Mesothelial cell of epicardium (in vitro differentiated cells): ENCODE results near the gene ARL5A. TPM values are rescaled to one million over a fixed set of nuclear protein-coding genes. Genes with fewer than 3 reads are reported as not detected.

Experiments used
- DNase-seq, 2 experiments: peaks; one replicate each; pipeline ENCODE4 v3.0.0; 2021; ENCODE audit warnings: low spot score in 2 of 2; ENCODE audit not compliant: unreplicated experiment in 2 of 2
- H3K27ac Mint-ChIP-seq: 2 replicates; pipeline ENCODE4 v1.8.0; 2021; ENCODE audit warnings: mixed read lengths
- H3K27me3 Mint-ChIP-seq: 2 replicates; pipeline ENCODE4 v1.8.0; 2021; ENCODE audit warnings: low read depth, mixed read lengths
- H3K36me3 Mint-ChIP-seq: 2 replicates; pipeline ENCODE4 v1.8.0; 2021; ENCODE audit warnings: mixed read lengths
- H3K4me1 Mint-ChIP-seq: 2 replicates; pipeline ENCODE4 v1.8.0; 2021; ENCODE audit warnings: mixed read lengths
- H3K4me3 Mint-ChIP-seq: 2 replicates; pipeline ENCODE4 v1.8.0; 2021; ENCODE audit warnings: mild to moderate bottlenecking, moderate library complexity, mixed read lengths
- H3K9me3 Mint-ChIP-seq: 2 replicates; pipeline ENCODE4 v1.8.0; 2021; ENCODE audit warnings: mixed read lengths
- total RNA-seq: library from RNA; stranded (reverse); gene quantifications from 3 replicates; pipeline ENCODE4 v1.2.1, GENCODE V29; 2021
- TF ChIP-seq, protein P1 (sequence below): fragments of 200-600 bp; sonication (generic); IDR thresholded peaks from one replicate; pipeline ENCODE4 v1.5.0; 2021; ENCODE audit warnings: antibody characterized with exemption; ENCODE audit not compliant: unreplicated experiment

The ARL5A gene
- total RNA-seq, 1 donor from 2014 or later = 62.2 TPM

DNA sequence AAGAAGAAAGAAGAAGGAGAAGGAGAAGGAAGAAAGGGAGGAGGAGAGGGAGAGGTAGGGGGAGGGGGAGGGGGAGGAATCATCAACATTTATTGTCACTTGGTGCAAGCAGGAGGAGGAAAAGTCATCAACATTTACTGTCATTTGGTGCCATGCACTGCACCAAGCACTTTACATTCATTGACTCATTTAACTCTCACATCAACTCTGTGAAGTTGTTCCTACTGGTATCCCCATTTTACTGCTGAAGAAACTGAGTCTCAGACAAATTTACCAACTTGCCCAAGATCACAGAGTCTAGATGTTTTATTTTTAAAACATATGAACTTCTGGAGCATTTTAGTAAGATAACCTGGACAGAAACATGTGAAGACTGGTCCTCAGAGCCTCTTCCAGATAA, 47.3 kb downstream of the ARL5A start:
- Mint-ChIP-seq H3K4me1 (peaks cover 8% of the 10 kb centered on the region), H3K36me3 (peaks cover 63% of the 10 kb centered on the region), H3K4me3 (no peak overlapping the region), H3K27ac (no peak overlapping the region), H3K9me3 (peaks cover 24% of the 10 kb centered on the region), H3K27me3 (no peaks in the 10 kb centered on the region)
- DNase-seq = no peak
- TF ChIP-seq, protein P1, sequence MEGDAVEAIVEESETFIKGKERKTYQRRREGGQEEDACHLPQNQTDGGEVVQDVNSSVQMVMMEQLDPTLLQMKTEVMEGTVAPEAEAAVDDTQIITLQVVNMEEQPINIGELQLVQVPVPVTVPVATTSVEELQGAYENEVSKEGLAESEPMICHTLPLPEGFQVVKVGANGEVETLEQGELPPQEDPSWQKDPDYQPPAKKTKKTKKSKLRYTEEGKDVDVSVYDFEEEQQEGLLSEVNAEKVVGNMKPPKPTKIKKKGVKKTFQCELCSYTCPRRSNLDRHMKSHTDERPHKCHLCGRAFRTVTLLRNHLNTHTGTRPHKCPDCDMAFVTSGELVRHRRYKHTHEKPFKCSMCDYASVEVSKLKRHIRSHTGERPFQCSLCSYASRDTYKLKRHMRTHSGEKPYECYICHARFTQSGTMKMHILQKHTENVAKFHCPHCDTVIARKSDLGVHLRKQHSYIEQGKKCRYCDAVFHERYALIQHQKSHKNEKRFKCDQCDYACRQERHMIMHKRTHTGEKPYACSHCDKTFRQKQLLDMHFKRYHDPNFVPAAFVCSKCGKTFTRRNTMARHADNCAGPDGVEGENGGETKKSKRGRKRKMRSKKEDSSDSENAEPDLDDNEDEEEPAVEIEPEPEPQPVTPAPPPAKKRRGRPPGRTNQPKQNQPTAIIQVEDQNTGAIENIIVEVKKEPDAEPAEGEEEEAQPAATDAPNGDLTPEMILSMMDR = no peak

- Mint-ChIP-seq H3K4me1 (peaks cover 10% of the 10 kb centered on the region), H3K9me3 (peaks cover 26% of the 10 kb centered on the region), H3K27me3 (no peaks in the 10 kb centered on the region), H3K36me3 (peaks cover 60% of the 10 kb centered on the region), H3K27ac (no peak overlapping the region), H3K4me3 (no peak overlapping the region)
- TF ChIP-seq, protein P1 = no peak
- DNase-seq = no peak
These were observed 50.3 kb downstream of the ARL5A start for GRCh38 chr2:151777935-151778334.

- H3K9me3 Mint-ChIP-seq = peaks cover 26% of the 10 kb centered on the region
- peaks cover 10% of the 10 kb centered on the region for H3K4me1 Mint-ChIP-seq
- H3K4me3 Mint-ChIP-seq = no peak overlapping the region
- DNase-seq = no peak
- H3K27ac Mint-ChIP-seq = no peak overlapping the region
- H3K27me3 Mint-ChIP-seq = no peaks in the 10 kb centered on the region
- H3K36me3 Mint-ChIP-seq = peaks cover 56% of the 10 kb centered on the region
- TF ChIP-seq, protein P1 = no peak
These were observed 50.7 kb downstream of the ARL5A start for GRCh38 chr2:151777487-151777886.

DNA sequence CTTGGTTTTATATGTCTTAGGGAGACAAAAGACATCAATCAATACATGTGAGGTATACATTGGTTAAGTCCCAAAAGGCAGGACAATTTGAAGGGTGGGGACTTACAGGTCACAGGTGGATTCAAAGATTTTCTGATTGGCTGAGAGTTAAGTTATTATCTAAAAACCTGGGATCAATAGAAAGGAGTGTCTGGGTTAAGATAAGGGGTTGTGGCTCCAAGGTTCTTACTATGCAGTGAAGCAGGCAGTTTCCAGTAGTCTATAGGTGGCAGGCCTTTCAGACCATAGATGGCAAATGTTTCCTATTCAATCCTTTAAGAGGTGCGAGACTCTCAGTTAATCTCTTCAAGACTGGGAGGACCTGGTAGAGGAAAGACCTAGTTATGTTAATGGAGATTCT, 51.9 kb downstream of the ARL5A start:
- H3K36me3 Mint-ChIP-seq = peaks cover 51% of the 10 kb centered on the region

DNA sequence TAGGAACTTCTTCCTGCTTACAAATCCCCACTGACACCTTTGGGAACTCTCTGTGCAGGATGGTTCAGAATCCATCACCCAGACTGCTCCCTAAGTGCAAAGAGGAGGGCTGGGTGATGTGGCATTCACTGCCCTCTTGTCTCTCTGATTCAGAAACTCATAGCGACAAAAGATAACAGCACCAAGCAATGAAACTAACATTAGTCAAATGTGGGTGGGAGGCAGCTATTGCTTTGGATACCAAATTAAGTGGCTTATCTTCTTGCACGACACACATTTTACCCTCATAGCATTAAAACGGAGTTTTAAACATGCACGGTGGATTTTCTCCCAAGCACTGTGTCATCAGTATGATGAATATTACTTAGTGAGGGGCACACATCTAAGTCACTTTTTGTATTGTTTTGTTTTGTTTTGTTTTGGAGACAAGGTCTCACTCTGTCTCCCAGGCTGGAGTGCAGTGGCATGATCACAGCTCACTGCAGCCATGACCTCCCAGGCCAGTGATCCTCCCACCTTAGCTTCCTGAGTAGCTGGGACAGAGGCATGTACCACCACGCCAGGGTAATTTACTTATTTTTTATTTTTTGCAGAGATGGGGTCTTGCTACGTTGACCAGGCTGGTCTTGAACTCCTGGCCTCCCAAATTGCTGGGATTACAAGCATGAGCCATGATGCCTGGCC, 53.0 kb downstream of the ARL5A start:
- Mint-ChIP-seq H3K4me3 (no peak overlapping the region), H3K27ac (peak overlapping the region; percentile 36), H3K27me3 (no peaks in the 10 kb centered on the region), H3K9me3 (peaks cover 26% of the 10 kb centered on the region), H3K36me3 (peaks cover 46% of the 10 kb centered on the region), H3K4me1 (peaks cover 10% of the 10 kb centered on the region)
- TF ChIP-seq, protein P1 = no peak
- no peak for DNase-seq

More for the DNA sequence above, 51.9 kb downstream of the ARL5A start:
- H3K27me3 Mint-ChIP-seq = no peaks in the 10 kb centered on the region
- no peak overlapping the region for H3K27ac Mint-ChIP-seq
- H3K4me1 Mint-ChIP-seq = peaks cover 10% of the 10 kb centered on the region
- H3K9me3 Mint-ChIP-seq = peaks cover 26% of the 10 kb centered on the region
- H3K4me3 Mint-ChIP-seq = no peak overlapping the region
- DNase-seq = no peak
- TF ChIP-seq, protein P1 = no peak
